ENCODE data around the gene LSAMP.

LSAMP gene

DNA sequence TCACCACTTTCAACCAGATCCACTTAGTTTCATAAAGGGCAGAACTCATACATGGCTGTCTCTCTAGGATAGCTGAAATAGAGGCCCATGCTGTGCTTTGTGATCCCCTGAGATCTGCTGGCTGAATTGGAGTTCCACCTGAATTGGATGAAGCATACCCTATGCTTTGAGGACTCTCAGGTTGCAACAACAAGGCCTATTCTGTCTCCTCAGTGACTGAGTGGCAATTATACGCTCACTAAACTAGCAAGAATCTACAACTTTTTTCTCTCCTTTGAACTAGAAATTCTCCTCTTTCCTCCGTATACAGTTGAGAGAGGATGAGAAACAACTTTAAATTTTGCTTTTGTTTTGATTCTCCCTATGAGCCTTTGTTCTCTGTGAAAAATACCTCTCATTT is 348.7 kb downstream of the LSAMP start:
- no peak for DNase-seq (ENCODE audit: extremely low read depth, insufficient read length)
- Histone ChIP-seq H3K4me3 (replicated peaks; ENCODE audit: low read depth, low read length) (no peak overlapping the region), H3K36me3 (ENCODE audit: control insufficient read depth, insufficient read depth, low read length) (no peaks in the 10 kb centered on the region), H3K27me3 (replicated peaks; ENCODE audit: control insufficient read depth, insufficient read depth, low read length) (no peaks in the 10 kb centered on the region)
- TF ChIP-seq, protein P1, sequence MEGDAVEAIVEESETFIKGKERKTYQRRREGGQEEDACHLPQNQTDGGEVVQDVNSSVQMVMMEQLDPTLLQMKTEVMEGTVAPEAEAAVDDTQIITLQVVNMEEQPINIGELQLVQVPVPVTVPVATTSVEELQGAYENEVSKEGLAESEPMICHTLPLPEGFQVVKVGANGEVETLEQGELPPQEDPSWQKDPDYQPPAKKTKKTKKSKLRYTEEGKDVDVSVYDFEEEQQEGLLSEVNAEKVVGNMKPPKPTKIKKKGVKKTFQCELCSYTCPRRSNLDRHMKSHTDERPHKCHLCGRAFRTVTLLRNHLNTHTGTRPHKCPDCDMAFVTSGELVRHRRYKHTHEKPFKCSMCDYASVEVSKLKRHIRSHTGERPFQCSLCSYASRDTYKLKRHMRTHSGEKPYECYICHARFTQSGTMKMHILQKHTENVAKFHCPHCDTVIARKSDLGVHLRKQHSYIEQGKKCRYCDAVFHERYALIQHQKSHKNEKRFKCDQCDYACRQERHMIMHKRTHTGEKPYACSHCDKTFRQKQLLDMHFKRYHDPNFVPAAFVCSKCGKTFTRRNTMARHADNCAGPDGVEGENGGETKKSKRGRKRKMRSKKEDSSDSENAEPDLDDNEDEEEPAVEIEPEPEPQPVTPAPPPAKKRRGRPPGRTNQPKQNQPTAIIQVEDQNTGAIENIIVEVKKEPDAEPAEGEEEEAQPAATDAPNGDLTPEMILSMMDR (IDR thresholded peaks at IDR 0.05; ENCODE audit: insufficient read depth, low read length, poor library complexity, severe bottlenecking) = no peak

DNA sequence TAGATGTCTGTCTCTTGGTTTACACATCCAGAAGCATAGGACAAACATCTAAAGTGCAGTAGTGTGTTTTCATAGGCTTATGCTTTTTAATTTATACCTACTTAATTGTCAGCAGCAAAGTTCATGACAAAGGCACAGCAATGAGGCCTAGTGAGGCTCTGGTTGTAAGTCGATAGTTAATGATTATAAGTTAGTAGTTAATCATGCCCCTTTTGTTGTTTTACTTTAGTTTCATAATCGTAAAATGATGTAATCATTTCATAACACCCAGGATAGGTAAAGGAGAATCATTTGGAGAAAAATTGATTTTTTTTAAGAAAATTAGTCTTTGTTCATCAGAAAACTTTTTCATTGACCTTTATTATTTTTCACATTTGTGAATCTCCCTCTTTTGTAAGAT is 351.9 kb downstream of the LSAMP start:
- Histone ChIP-seq H3K27me3 (replicated peaks; ENCODE audit: control insufficient read depth, insufficient read depth, low read length) (no peaks in the 10 kb centered on the region), H3K36me3 (ENCODE audit: control insufficient read depth, insufficient read depth, low read length) (no peaks in the 10 kb centered on the region), H3K4me3 (replicated peaks; ENCODE audit: low read depth, low read length) (no peak overlapping the region)
- DNase-seq (ENCODE audit: extremely low read depth, insufficient read length) = no peak
- TF ChIP-seq, protein P1 (IDR thresholded peaks at IDR 0.05; ENCODE audit: insufficient read depth, low read length, poor library complexity, severe bottlenecking) = no peak

DNA sequence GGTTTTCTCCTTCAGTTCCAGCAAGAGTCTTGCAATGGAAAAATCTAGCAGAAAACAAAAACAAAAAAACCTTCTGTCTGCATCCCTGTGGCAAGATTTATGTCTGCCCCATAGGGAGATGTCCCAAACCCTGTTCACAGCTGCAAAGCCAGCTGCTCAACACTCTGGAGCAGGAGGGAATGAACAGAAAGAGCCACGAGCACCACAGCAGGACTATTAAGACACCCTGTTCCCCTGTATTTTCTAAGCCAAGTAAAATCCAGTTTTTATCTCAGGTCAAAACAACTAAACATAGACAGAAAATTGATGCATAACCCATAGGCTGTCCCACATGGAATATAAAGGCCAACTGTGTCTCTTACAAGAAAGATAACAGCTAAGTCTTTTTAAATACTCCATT is 357.9 kb downstream of the LSAMP start:
- Histone ChIP-seq H3K36me3 (ENCODE audit: control insufficient read depth, insufficient read depth, low read length) (no peaks in the 10 kb centered on the region), H3K4me3 (replicated peaks; ENCODE audit: low read depth, low read length) (no peak overlapping the region), H3K27me3 (replicated peaks; ENCODE audit: control insufficient read depth, insufficient read depth, low read length) (no peaks in the 10 kb centered on the region)
- no peak for DNase-seq (ENCODE audit: extremely low read depth, insufficient read length)
- TF ChIP-seq, protein P1 (IDR thresholded peaks at IDR 0.05; ENCODE audit: insufficient read depth, low read length, poor library complexity, severe bottlenecking) = no peak

DNA sequence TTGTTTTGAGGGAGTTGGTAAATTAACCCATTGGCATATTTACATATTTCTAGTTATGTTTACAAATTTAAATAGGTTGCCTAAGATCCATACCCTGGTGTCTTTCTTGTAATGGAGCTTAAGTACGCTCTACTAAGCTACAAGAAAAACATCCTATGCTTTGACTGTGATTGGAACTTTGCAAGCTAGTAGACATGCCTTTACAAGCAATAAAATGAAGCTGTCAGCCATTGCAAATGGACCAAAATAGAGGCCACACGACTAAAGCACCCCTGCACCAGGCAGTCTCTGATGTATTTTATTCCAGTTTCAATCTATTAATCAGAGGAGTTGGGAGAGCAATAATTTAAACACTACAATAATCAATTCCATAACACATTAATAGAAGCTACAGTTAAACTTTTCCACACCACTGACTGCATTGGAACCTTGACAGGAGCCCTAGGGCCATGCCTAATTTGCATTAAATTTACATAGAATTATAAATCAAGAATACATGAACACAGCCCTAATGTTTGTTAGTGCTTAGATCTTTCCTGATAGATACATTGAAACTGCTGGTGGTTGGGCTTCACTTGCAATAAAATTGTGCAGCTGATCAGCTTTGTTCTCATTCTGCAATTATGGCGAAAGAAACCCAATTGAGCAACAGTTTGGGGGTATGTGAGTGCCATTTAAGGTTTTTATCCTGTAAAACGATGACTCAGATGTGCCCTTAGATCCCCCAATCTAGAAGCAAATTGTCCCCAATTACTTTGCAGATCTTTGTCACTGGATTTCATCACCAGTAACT is 360.1 kb downstream of the LSAMP start:
- no peaks in the 10 kb centered on the region for H3K36me3 ChIP-seq (ENCODE audit: control insufficient read depth, insufficient read depth, low read length)
- no peak for DNase-seq (ENCODE audit: extremely low read depth, insufficient read length)

DNA sequence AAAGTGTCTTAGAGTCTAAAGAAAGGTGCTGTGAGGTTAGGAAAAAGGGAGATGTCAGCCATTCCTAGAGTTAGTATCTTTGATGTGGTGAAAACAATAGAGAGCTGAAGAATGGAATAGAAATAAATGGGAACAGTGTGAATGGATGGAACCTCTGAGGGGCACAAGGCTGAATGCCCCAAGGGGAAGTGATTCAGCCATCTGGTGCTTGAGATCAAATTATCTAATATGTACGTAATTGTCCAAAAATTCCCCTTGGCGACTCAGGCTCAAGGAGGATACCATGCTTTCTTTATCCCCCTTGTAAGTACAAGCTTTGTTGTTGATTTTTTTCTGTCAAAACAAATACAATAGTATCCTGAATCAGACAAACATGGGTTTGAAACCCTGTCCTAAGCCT is 361.6 kb downstream of the LSAMP start:
- Histone ChIP-seq H3K27me3 (replicated peaks; ENCODE audit: control insufficient read depth, insufficient read depth, low read length) (no peaks in the 10 kb centered on the region), H3K4me3 (replicated peaks; ENCODE audit: low read depth, low read length) (no peak overlapping the region), H3K36me3 (ENCODE audit: control insufficient read depth, insufficient read depth, low read length) (no peaks in the 10 kb centered on the region)
- no peak for DNase-seq (ENCODE audit: extremely low read depth, insufficient read length)
- TF ChIP-seq, protein P1 (IDR thresholded peaks at IDR 0.05; ENCODE audit: insufficient read depth, low read length, poor library complexity, severe bottlenecking) = no peak

More for the DNA sequence above, 360.1 kb downstream of the LSAMP start:
- Histone ChIP-seq H3K27me3 (replicated peaks; ENCODE audit: control insufficient read depth, insufficient read depth, low read length) (no peaks in the 10 kb centered on the region), H3K4me3 (replicated peaks; ENCODE audit: low read depth, low read length) (no peak overlapping the region)
- TF ChIP-seq, protein P1 (IDR thresholded peaks at IDR 0.05; ENCODE audit: insufficient read depth, low read length, poor library complexity, severe bottlenecking) = no peak

Data from GM06990 (cell line).